ENCODE measurements around the gene ACOD1.
"Not testable (repeated sequence)": the region's sequence is repeated elsewhere in the genome, so short reads cannot be mapped to it uniquely, and the experiment has no call there.

ACOD1 gene

DNA sequence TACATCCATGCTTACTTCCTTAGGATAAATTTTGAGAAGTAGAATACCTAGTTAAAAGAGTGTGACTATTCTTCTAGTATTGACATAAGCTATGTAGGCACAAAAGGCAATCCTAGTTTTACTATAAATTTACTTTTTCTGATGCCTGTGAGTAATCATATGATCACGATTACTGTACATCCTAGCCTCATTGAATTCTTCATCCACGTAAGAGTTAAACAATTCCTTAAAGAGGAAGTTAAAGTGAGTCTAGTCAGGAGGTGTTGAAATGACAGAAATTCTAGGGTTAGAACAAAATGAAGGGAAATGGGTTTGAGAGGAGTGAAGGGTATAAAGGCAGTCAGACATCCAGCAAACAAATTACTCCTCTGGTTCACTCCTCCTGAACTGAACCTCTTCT lies at the start of gene ACOD1:
Gene ACOD1, plus strand, starts transcription at position 363 of the 400 bp plus-strand sequence. CDS start 48 bp downstream, outside the sequence.
- DNase-seq, result no peak

GRCh38 chr13:76899066-76899465 lies 49.2 kb upstream of the ACOD1 start:
- DNase-seq, result not testable (repeated sequence)

DNA sequence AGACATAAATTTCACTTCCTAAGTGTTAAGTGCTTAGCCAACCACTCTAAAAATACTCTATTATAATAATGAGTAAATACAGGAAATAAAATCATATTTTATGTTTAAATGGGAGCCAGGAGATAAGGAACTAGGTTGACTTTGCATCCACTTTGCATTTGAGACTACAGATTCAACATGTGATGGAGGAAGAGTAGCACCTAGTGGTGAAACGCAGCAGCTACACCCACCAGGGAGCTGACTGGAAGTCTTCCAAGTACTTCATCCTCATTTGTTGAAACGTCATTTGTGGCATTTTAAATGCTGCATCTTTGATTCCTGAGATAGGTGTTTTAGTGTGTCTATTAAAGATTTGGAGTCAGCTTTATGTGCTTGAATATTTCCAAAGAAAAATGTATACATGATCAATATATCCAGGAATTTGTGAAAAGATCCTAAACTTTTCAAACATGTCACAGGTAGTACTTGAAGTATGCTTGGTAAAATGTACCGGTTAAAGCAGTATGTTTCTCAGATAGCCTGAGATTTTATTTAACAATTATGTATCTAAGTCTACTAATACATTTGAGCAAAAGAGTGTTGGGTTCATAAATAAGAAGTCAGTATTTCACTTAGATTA lies 44.7 kb upstream of the ACOD1 start:
- DNase-seq, result peak in 42 of 56 donors; percentile 1 to 76 (median 24)

- DNase-seq, result no peak
Measured at GRCh38 chr13:76904507-76904906, 43.8 kb upstream of the ACOD1 start.

DNA sequence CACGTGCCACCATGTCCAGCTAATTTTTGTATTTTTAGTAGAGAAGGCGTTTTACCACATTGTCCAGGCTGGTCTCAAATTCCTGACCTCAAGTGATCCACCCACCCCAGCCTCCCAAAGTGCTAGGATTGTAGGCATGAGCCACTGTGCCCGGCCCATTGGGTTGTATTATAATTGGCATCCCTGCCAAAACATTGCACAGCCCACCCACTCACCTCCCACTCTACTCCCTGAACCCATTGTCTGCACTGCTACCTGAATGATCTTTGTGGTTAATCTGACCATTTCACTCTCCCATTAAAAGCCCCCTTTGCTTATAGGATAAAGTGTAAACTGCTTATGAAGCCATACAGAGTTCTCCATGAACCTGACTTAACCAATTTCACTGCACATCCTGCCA lies 35.8 kb upstream of the ACOD1 start:
- DNase-seq, result no peak

- no peak for DNase-seq
Measured at GRCh38 chr13:76913898-76914297, 34.4 kb upstream of the ACOD1 start.

- no peak for DNase-seq
Measured at GRCh38 chr13:76917095-76917494, 31.2 kb upstream of the ACOD1 start.

DNA sequence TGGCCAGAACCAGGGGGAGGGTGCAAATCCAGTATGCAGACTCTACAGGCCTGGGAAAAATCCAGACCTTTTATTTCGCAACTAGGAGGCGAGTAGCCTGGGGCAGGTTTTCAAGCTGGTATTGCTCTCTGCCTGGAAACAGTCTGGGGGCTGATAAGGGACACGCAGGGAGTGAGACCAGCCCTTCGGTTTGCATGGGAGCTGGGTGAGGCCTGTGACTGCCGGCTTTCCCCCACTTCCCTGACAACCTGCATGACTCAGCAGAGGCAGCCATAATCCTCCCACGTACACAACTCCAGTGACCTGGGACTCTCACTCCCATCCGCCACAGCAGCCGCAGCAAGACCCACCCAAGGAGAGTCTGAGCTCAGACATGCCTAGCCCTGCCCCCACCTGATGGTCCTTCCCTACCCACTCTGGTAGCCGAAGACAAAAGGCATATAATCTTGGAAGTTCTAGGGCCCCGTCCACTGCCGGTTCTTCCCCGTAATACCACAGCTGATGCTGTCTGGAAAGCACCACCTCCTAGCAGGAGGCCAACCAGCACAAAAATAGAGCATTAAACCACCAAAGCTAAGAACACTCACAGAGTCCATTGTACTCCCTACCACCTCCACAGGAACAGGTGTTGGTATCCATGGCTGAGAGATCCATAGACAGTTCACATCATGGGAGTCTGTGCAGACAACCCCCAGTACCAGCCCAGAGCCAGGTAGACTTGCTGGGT lies 30.4 kb upstream of the ACOD1 start:
- not testable (repeated sequence) for DNase-seq

DNA sequence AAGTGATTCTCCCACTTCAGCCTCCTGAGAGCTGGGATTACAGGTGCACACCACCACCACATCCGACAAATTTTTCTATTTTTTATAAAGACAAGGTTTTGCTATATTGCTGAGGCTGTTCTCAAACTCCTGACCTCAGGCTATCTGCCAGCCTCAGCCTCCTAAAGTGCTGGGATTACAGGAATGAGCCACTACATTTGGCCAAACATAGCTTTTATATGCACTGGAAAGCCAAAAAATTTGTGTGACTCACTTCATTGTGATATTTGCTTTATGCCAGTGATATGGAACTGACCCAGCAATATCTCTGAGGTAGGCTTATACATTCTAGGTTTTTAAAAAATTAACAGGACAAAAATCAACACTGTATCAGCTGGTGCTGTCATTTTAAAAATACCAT lies 26.8 kb upstream of the ACOD1 start:
- no peak for DNase-seq

DNA sequence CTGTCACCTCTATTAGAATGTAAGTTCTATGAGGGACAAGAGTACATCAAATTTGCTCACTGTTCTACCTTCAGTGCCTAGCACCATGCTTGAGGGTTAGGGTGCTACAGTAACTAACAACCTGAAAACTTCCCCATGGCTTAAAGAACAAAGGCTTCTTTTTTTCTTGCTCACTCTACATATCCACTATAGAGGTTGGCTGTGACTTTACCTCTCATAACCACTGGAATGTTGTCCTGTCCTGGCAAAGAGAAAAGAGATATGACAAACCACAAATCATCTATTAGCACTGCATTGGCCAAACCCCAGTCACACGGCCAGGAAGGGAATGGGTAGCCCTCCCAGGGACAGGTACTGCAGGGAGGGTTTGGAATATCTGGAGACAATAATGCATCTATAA lies 23.2 kb upstream of the ACOD1 start:
- DNase-seq, result no peak

DNA sequence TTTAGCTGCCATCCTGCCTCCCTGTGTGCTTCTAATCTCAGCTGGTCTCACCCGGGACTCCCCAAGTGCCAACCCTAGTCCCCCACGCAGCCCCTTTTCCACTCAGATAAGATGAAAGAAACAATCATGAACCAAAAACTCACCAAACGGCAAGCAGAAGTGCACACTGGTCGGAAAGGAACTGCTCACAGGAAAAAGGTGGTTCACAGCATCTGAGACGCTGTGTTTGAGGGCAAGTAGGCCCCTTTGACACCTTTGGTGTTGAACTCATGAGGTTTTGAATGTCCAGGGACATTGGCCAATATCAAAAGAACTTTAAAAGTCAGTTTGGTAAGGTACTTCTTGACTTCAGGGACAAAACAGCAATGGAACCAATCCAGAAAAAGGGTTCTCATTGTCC lies 20.4 kb upstream of the ACOD1 start:
- DNase-seq, result no peak

GRCh38 chr13:76928456-76928855 lies 19.9 kb upstream of the ACOD1 start:
- no peak for DNase-seq

DNA sequence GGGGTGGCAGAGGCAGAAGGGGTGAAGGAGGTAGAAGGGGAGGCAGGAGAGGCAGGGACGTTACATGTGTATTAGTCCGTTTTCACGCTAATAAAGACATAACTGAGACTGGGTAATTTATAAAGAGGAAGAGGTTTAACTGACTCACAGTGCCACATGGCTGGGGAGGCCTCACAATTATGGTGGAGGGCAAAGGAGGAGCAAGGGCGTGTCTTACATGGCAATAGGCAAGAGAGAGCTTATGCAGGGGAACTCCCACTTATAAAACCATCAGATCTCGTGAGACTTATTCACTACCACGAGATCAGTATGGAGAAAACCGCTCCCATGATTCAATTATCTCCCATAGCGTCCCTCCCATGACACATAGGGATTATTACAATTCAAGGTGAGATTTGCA lies 19.0 kb upstream of the ACOD1 start:
- no peak for DNase-seq

- no peak for DNase-seq
Measured at GRCh38 chr13:76929851-76930374, 18.4 kb upstream of the ACOD1 start.

DNA sequence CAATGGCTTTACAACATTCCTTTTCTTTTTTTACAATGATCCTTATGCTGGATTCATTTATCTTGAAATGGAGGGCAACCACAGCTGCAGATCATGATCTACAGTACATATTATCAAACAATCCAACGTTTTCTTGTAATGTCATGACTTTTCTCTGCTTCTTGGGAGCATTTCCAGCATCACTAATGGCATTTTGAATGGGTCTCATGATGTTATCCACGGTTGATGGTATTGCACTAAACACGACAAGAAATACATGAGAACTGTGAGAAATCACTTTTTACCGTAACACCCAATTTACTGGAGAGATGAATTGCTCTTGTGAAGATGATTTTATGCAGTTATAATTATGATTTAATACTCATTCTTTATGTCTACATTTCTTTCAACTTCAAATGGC lies 16.2 kb upstream of the ACOD1 start:
- DNase-seq, result no peak

DNA sequence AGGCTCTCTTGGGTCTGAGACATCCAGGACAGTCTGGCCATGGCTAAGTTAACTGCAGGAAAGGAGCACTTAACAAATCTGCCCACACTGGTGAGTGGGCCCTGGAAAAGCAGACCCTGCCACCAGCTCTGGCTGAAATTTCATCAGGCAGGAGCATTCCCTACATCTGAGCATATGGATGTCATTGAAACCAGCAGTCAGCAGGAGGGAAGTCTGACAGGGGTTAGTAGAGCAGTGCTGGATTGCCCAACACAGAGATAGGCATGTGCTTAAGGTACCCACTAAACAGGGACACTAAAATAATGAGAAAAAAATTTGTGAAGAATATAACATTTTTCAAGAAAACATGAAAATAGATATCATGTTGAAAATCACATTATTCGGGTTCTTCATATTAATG lies 13.6 kb upstream of the ACOD1 start:
- no peak for DNase-seq

DNA sequence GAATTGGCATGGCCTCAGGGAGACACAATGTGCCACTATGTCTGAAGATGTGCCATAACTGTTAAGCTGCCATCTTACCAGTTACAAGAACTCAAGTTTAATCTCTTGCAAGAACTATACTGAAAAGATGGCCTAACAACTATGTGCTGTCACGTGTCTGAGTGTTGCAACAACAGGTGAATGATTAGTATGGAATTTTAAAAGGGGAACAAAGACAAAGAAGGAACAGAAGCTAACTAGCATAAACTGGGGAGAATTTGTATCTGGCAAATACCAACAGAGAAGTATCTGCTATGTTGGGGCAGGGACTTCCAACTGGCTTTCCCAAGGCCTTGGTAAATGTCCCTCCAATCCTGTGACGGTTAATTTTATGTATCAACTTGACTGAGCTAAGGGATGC lies 11.5 kb upstream of the ACOD1 start:
- DNase-seq, result no peak

DNA sequence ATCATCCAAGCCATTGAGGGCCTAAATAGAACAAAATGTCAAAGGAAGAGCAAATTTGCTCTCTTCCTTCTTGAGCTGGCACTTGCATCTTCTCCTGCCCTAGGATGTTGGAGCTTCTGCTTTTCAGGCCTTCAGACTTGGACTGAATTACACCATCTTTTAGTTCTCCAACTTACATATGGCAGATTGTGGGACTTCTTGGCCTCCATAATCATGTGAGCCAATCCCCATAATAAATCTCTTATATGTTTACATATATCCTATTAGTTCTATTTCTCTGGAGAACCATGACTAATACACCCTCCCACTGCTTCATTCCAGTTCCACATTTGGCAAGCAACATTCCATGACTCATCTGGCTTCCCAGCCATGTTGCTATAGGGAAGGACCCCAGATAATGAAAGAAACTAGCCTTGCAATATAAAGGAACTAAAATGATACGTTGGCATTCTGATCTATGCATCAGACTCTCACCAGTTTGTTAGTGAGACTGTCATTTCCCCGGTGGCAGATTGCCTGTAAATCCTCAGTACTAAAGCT lies 11.0 kb upstream of the ACOD1 start:
- peak in 1 of 56 donors; percentile 5 for DNase-seq

DNA sequence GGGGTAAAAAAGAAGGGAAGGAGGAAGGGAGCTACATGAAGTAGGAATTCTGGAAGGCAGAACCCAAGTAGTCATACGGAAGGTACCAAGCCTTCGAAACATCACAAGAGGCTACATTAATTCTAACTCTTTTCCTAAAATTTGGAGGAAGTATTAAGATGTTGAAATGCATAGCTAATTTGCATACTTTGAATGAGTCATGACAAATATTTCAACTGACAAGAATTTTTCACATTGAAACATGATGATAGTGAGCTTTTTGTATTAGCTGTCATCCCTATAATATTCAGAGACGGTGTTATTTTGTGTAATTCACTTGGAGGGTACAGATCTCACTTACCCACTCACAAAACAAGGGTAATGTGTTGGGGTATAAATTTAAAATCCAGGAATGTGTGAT lies 9.1 kb upstream of the ACOD1 start:
- DNase-seq, result no peak

DNA sequence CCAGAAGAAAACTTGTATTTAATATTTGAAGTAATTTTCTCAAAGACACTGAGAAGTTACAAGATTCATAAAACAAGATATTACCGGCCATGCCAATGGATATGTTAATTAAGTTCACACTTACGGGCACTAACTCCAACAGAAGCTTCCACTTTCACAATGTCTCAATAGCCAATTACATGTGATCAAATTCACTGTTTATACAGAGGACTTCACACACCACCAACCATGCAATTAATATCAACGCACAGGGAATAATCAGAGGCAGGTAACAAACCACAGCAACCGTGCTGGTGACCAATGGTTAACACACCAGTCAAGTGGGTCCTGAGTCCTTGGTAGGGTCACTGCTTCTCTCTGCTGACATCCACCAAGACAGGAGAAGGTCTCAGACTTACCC lies 5.9 kb upstream of the ACOD1 start:
- no peak for DNase-seq

DNA sequence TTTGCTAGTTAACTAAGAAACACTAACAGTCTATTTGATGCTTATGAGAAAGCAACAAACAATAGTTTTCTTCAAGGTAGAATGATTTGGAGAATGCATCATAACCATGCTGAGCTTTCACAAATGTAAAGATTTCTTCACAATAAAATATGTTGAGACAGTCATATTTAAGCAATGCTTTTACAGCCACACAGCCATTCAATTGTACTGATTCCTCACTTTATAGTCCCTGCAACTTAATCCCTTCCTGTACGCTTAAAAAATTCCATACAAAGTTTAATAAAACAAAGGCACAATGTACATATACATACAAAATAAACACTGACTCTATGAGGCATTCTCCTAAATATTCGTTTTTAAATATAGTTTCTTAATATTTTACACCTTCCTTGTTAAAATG lies 4.7 kb upstream of the ACOD1 start:
- no peak for DNase-seq

GRCh38 chr13:76944456-76944855 lies 3.9 kb upstream of the ACOD1 start:
- DNase-seq, result no peak

DNA sequence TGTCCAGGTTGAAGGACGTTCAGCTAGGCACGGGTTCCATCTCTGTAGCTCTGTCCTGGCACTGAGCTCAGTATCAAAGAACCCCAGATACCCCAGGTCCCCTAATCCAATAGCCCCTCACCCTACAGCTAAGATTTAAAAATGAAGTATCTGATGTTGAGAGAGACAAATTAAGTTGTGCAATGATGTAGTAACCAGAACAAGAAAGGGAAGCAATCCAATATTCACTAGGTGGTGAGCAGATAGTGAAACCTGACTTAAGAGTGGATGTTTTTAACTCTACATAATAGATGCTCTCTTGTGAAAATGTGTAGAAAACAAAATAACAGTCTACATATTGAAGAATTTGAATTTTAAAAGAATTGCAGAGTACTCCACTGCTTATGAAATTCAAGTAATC lies 1.8 kb downstream of the ACOD1 start:
- DNase-seq, result no peak
